Measurements from ENCODE around the gene TMEM52B. TPM values are rescaled to one million over a fixed set of nuclear protein-coding genes. Genes with fewer than 3 reads are reported as not detected.
"Not testable (repeated sequence)": the region's sequence is repeated elsewhere in the genome, so short reads cannot be mapped to it uniquely, and the experiment has no call there.

Gene TMEM52B
- total RNA-seq, 1 donor from 2014 or later: not detected

- ATAC-seq: peak; percentile 98
These were observed 33.3 kb downstream of the TMEM52B start for GRCh38 chr12:10211940-10212738.

GRCh38 chr12:10212739-10213131 is 33.9 kb downstream of the TMEM52B start, which contains the start of gene GABARAPL1:
GABARAPL1 (plus strand) TSS chr12:10212877; CDS start chr12:10213130, 253 bp downstream.
- peak; percentile 82 for ATAC-seq

DNA sequence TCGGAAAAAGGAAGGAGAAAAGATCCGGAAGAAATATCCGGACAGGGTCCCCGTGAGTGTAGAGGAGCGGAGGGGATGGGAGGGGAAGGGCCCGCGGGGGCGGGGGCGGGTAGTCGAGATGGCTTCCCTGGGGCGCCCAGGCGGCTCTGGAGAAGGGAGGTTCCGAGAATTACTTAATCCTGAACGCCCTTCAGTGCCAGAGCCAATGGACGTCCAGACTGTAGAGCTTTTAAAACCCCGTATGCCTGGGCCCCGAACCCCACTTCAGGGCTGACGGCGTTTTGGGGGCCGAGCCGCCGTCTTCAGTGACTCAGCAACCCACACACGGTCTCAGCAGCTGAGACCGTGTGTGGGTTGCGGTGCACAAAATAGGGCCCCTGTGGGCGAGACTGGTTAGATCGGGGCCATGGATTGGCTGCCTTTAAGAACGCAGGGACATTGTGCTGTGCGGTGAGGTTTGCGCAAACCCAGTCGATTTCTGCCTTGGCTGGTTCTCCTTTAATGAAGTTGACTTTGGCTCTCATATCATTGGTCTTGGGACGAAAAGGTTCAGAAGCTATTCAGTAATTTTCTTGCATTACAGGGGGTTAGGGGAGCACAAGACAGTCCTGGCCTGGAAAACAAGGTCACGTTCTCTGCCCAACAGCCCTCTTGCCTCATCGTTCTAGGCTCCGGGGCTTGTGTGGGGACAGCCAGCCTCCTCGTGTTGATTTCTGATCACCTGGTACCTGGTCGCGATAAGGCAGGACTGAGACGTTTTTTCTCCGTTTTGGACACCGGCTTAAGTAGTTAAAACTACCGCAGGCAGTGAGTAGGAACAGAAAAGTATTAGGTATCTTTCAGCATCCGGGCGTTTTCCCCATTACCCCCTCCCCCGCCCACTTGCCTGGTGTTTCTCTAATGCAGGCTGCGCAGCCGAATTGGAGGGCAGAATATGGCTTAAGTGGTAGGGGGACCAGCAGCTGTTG is 34.6 kb downstream of the TMEM52B start:
- peak; percentile 48 for ATAC-seq

DNA sequence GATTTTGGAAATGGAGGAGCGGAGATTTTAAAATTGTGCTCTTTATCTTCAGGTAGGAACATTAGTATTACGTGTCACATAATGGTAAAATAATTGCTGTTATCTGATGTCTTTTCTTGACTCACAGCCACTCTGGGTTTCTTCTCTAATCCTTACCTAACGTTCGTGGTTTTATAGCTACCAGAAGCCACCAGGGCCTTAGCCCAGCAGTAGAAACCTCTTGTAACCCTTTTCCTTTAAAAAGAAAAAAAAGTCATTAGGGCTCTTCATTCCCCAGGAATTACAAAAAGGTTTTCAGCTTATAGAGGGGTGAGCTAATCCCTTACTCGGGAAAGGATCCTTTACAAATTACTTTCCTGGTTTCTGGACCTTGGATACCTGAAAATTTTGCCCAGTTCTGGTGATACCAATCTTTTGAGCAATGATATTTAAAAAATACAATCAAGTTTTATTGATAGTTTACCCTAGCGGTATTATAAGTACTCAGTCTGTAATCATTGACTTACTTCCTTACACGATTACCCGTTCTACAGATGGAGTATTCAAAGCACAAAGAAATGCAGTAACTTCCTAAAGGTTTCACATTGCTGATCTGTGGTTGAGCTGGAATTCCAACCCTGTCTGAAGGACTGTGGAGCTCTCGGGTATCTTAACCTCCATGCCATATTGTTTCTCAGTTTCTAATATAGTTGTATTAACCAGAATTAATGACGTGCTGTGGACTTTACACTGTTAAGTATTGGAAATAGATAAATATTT is 35.5 kb downstream of the TMEM52B start:
- no peak for ATAC-seq

GRCh38 chr12:10214895-10215267 is 36.0 kb downstream of the TMEM52B start:
- no peak for ATAC-seq

GRCh38 chr12:10215436-10215835 is 36.6 kb downstream of the TMEM52B start:
- no peak for ATAC-seq

DNA sequence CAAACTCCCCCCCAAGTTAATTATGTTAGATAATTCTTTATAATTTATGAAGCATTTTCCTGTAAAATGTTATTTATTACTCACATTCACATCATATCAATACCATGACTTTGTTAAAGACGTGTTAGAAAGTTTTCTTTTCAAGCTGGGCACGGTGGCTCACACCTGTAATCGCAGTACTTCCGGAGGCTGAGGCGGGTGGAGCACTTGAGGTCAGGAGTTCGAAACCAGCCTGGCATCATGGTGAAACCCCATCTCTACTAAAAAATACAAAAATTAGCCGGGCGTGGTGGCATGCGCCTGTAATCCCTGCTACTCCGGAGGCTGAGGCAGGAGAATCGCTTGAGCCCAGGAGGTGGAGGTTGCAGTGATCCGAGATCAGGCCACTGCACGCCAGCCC is 37.1 kb downstream of the TMEM52B start:
- not testable (repeated sequence) for ATAC-seq

DNA sequence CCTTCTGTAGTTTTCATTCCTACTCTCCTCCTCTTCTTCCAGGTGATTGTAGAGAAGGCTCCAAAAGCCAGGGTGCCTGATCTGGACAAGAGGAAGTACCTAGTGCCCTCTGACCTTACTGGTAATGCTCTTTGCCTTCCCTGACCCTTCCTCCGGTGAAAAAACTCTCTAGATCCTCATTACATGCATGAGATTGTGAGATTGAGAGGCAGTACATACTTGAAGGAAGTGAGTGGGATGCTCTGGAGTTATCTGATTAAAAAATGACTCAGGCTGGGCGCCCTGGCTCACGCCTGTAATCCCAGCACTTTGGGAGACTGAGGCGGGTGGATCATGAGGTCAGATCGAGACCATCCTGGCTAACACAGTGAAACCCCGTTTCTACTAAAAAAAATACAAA is 39.2 kb downstream of the TMEM52B start:
- no peak for ATAC-seq

GRCh38 chr12:10220398-10221077 is 41.7 kb downstream of the TMEM52B start:
- ATAC-seq: peak; percentile 80

DNA sequence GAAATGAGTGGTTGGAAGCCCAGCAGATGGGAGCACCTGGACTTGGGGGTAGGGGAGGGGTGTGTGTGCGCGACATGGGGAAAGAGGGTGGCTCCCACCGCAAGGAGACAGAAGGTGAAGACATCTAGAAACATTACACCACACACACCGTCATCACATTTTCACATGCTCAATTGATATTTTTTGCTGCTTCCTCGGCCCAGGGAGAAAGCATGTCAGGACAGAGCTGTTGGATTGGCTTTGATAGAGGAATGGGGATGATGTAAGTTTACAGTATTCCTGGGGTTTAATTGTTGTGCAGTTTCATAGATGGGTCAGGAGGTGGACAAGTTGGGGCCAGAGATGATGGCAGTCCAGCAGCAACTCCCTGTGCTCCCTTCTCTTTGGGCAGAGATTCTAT is 43.0 kb downstream of the TMEM52B start:
- no peak for ATAC-seq

DNA sequence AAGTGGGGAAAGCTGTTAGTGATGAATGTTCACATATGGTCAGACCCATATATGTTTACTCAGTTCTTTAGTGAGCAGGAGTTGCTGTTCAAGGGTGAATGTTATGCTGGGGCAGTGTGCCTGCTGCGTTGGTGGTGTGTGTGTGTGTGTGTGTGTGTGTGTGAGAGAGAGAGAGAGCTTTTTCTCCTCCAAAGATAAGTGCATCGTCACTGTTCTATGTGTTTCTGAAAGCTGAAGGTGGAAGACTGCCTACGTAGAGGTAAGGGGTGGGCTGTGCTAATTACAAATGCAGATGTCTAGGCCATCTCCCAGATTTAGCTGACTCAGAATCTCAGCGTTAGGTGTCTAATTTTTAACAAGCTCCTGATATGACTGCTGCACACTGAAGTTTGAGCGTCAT is 44.4 kb downstream of the TMEM52B start:
- ATAC-seq: no peak

DNA sequence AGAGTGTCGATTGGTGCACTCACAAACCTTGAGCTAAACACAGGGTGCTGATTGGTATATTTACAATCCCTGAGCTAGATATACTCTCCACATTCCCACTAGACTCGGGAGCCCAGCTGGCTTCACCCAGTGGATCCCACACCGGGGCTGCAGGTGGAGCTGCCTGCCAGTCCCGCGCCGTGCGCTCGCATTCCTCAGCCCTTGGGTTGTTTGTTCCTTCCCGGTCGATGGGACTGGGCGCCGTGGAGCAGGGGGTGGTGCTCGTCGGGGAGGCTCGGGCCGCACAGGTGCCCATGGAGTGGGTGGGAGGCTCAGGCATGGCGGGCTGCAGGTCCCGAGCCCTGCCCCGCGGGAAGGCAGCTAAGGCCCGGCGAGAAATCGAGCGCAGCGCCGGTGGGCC is 46.6 kb downstream of the TMEM52B start:
- ATAC-seq: not testable (repeated sequence)

- no peak for ATAC-seq
These were observed 47.3 kb downstream of the TMEM52B start for GRCh38 chr12:10226086-10226485.

DNA sequence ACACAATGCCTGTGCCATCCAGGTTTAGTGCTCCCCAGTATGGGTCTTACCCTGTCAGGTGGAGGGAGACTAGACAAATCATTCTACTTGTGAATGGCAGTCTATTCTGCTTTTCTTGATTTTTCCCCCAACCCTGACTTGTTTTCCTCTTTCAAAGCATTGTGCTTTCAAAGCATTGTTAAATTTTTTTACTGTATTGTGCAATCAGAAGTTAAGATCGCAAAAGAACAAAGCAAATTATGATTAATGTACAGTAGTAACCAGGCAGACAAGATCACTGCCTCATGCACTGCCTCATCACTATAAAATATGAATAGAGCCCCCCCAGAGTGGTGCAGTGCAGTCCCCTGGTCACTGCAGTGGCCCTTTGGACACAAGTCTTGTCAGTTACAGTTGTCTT is 47.9 kb downstream of the TMEM52B start:
- ATAC-seq: no peak

- ATAC-seq: no peak
These were observed 48.8 kb downstream of the TMEM52B start for GRCh38 chr12:10227648-10228047.

DNA sequence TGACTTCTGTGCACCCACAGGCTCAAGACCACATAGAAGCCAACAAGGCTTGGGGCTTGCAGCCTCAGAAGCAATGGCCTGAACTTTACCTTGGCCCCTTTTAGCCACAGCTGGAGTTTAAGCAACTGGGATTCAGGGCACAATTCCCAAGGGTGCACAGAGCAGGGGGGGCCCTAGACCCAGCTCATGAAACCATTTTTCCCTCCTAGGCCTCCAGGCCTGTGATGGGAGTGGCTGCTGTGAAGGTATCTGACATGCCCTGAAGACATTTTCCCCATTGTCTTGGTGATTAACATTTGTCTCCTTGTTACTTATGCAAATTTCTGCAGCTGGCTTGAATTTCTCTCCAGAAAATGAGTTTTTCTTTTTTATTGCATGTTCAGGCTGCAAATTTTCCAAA is 55.7 kb downstream of the TMEM52B start:
- ATAC-seq: no peak

GRCh38 chr12:10235761-10236631 is 57.2 kb downstream of the TMEM52B start:
- ATAC-seq: peak; percentile 73

DNA sequence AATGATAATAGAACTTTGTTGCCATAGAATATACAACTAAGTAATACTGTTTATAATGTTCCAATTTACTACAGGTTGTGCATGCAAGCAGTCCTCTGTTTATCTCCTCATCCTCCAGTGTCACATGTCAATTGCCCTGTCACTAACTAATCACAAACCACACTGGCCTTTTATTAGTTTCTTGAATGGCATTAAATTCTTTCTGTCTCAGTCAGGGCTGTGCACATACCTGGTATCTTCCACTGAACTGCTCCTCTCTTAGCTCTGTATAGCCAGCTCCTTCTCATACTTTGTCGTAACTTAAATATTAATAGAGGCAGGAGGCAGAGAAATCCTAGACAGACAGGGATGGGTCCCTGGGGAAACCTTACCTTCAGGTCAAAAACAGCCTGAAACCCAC is 57.9 kb downstream of the TMEM52B start:
- ATAC-seq: no peak

- no peak for ATAC-seq
These were observed 59.7 kb downstream of the TMEM52B start for GRCh38 chr12:10238526-10238925.

DNA sequence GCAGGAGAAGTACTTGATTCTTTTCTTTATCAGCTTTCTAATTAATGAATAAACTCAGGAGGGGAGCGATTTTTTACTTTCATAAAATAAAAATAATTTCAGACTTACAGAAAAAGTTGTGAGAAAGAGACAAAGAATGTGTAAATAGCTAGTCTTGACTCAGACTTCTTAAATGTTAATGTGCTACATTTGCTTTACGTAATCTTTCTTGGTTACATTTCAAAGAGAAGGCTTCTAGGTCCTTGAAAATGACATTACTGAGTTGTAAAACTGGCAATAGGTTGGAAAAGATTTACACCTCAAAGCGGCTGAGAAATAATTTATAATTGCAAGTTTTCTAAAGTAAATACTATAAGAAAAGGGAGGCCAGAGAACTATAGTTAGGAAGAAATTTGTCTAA is 62.5 kb downstream of the TMEM52B start:
- ATAC-seq: no peak
